ENCODE results near the gene ADORA2A. TPM values are rescaled to one million over a fixed set of nuclear protein-coding genes. Genes with fewer than 3 reads are reported as not detected.

The ADORA2A gene
- total RNA-seq, 1 experiment from 2014 or later, result 3.6 TPM

GRCh38 chr22:24445481-24446259, 18.3 kb downstream of the ADORA2A start (continued):
- no peak for TF ChIP-seq REST (IDR thresholded peaks at IDR 0.05; ENCODE audit: low read depth)

- no peaks in the 10 kb centered on the region for H3K27me3 ChIP-seq (ENCODE audit: insufficient read depth, low read length)
- H3K4me1 ChIP-seq (ENCODE audit: control insufficient read depth in 1 of 2, insufficient read depth in 2 of 2, low read length in 2 of 2), result peaks cover 5 to 10% of the 10 kb centered on the region in 2 experiments
- no peak for ATAC-seq
These were observed 18.8 kb downstream of the ADORA2A start for GRCh38 chr22:24446260-24446611.

More at GRCh38 chr22:24446260-24446611, 18.8 kb downstream of the ADORA2A start:
- DNase-seq (ENCODE audit: low read depth, low spot score), result no peak
- H3K36me3 ChIP-seq (ENCODE audit: control insufficient read depth in 1 of 2, insufficient read depth in 2 of 2, low read length in 2 of 2), result no peaks in the 10 kb centered on the region
- ChIA-PET POLR2A (no interaction called here), CTCF (no interaction called here), RAD21 (ENCODE audit: low non-redundant PET in 1 of 2, low total read pairs in 2 of 2, uncharacterized antibody in 2 of 2, unreplicated experiment in 2 of 2) (no interaction called here)
- H3K9me3 ChIP-seq (ENCODE audit: control insufficient read depth in 1 of 2, insufficient read depth in 1 of 2, low read depth in 1 of 2, low read length in 2 of 2), result peaks cover 0 to 3% of the 10 kb centered on the region in 2 experiments; a peak in 1 of 4 replicates
- H4K20me1 ChIP-seq (ENCODE audit: insufficient read depth), result no peaks in the 10 kb centered on the region
- H3K79me2 ChIP-seq (ENCODE audit: insufficient read depth, low read length), result no peaks in the 10 kb centered on the region
- H3K27ac ChIP-seq (ENCODE audit: low read depth, low read length), result no peak overlapping the region
- intact Hi-C loops (cut with micrococcal nuclease), result no loop called here
- no peak overlapping the region for H3K4me3 ChIP-seq (replicated peaks in 1 of 2; ENCODE audit: low read depth in 1 of 2, low read length in 2 of 2)
- TF ChIP-seq ZNF274 (IDR thresholded peaks at IDR 0.05; ENCODE audit: low read depth, low read length), result no peak
- no peak for TF ChIP-seq ATF3 (IDR thresholded peaks at IDR 0.05)
- no peak for TF ChIP-seq EZH2phosphoT487 (IDR thresholded peaks at IDR 0.05; ENCODE audit: borderline replicate concordance)
- TF ChIP-seq SRF (IDR thresholded peaks at IDR 0.05; ENCODE audit: low read depth), result no peak
- no peak for TF ChIP-seq MAX (IDR thresholded peaks at IDR 0.05)
- H2AFZ ChIP-seq (ENCODE audit: low read depth, low read length, poor library complexity, severe bottlenecking), result no peak overlapping the region
- H3K9me2 ChIP-seq (ENCODE audit: insufficient read depth), result no peaks in the 10 kb centered on the region
- H3K4me2 ChIP-seq (ENCODE audit: low read length), result no peak overlapping the region
- BruUV-seq (replicated peaks), result no TSS peak
- no peak overlapping the region for H3K9ac ChIP-seq (ENCODE audit: low read length)
